A673 (cell line): ENCODE measurements around the gene E2F3. TPM values are rescaled to one million over a fixed set of nuclear protein-coding genes. Genes with fewer than 3 reads are reported as not detected.

Experiments used
- BruUV-seq: library from RNA; stranded (reverse); fragments of 400-500 nt; replicated peaks from 2 replicates; lab custom pipeline; 2021; lab: Mats Ljungman, UMichigan
- CTCF ChIA-PET: fragments of 300-600 bp; sonication (Branson Sonifier 250); formaldehyde crosslinking; loops from one replicate; lab custom pipeline; 2022; ENCODE audit warnings: antibody characterized with exemption; lab: Charles Lee
- POLR2A ChIA-PET: fragments of 300-600 bp; sonication (Branson Sonifier 250); formaldehyde crosslinking; loops from one replicate; lab custom pipeline; 2022; ENCODE audit warnings: antibody characterized with exemption; ENCODE audit not compliant: low non-redundant PET; lab: Charles Lee
- DNase-seq: peaks from one replicate; pipeline ENCODE4 v3.0.0-alpha.2; 2015; ENCODE audit warnings: low spot score
- H3K27ac ChIP-seq: fragments of 200-600 bp; sonication (generic); 2 replicates; pipeline ENCODE4 v1.5.1; 2016; ENCODE audit warnings: mixed run types, low read depth, mild to moderate bottlenecking, mixed read lengths, antibody characterized with exemption, low read length; ENCODE audit not compliant: poor library complexity, severe bottlenecking
- H3K27me3 ChIP-seq: fragments of 200-600 bp; sonication (generic); replicated peaks from 2 replicates; pipeline ENCODE4 v1.6.1; 2017; ENCODE audit warnings: mixed run types, low read depth, mild to moderate bottlenecking, mixed read lengths, antibody characterized with exemption, low read length; ENCODE audit not compliant: insufficient read depth, poor library complexity
- H3K36me3 ChIP-seq: fragments of 200-600 bp; sonication (generic); 2 replicates; pipeline ENCODE4 v1.6.1; 2016; ENCODE audit warnings: mixed run types, mild to moderate bottlenecking, mixed read lengths, antibody characterized with exemption, low read length; ENCODE audit not compliant: insufficient read depth, poor library complexity, severe bottlenecking
- H3K4me1 ChIP-seq: fragments of 200-600 bp; sonication (generic); 2 replicates; pipeline ENCODE4 v1.6.1; 2017; ENCODE audit warnings: mixed run types, mild to moderate bottlenecking, mixed read lengths, antibody characterized with exemption, low read length; ENCODE audit not compliant: insufficient read depth, poor library complexity, severe bottlenecking
- H3K4me3 ChIP-seq: fragments of 200-600 bp; sonication (generic); 2 replicates; pipeline ENCODE4 v1.5.1; 2016; ENCODE audit warnings: low read depth, mixed run types, mild to moderate bottlenecking, mixed read lengths, low read length; ENCODE audit not compliant: poor library complexity, severe bottlenecking
- H3K9me3 ChIP-seq: fragments of 200-600 bp; sonication (generic); 2 replicates; pipeline ENCODE4 v1.6.1; 2016; ENCODE audit warnings: mixed run types, low read depth, mild to moderate bottlenecking, mixed read lengths, antibody characterized with exemption, low read length; ENCODE audit not compliant: poor library complexity, severe bottlenecking
- CTCF ChIP-seq: fragments of 300-800, 200-600 bp; sonication (generic); conservative IDR thresholded peaks from 2 replicates; pipeline ENCODE4 v1.5.1; 2017; ENCODE audit warnings: low read depth, mild to moderate bottlenecking, antibody characterized with exemption, low read length, moderate library complexity, mixed read lengths
- EZH2 ChIP-seq: fragments of 200-600 bp; sonication (generic); IDR thresholded peaks from 2 replicates; pipeline ENCODE4 v1.6.1; 2017; ENCODE audit warnings: borderline replicate concordance, low read depth, mild to moderate bottlenecking, mixed read lengths, antibody characterized with exemption, low read length; ENCODE audit not compliant: poor library complexity, severe bottlenecking
- intact Hi-C: fragments of 100-400 bp; cut with micrococcal nuclease; formaldehyde crosslinking; loops from one replicate; pipeline ENCODE4 v1.10.0; 2022; ENCODE audit not compliant: unreplicated experiment
- total RNA-seq: library from RNA; stranded (reverse); gene quantifications from 2 replicates; pipeline ENCODE4 v1.2.3, GENCODE V29; 2021

E2F3 gene
- total RNA-seq, 1 experiment from 2014 or later = 42.4 TPM

- no peak for TF ChIP-seq CTCF
- no peak for TF ChIP-seq EZH2
- H3K4me3 ChIP-seq = no peak overlapping the region
- H3K4me1 ChIP-seq = no peaks in the 10 kb centered on the region
- no peaks in the 10 kb centered on the region for H3K9me3 ChIP-seq
- no peaks in the 10 kb centered on the region for H3K36me3 ChIP-seq
- no TSS peak for BruUV-seq
- H3K27me3 ChIP-seq = peaks cover 13% of the 10 kb centered on the region
- ChIA-PET POLR2A (no interaction called here), CTCF (no interaction called here)
- no peak for DNase-seq
- H3K27ac ChIP-seq = no peak overlapping the region
- intact Hi-C loops = no loop called here
Observed at GRCh38 chr6:20399518-20399917, 2.2 kb upstream of the E2F3 start.

GRCh38 chr6:20400456-20401204, 1.0 kb upstream of the E2F3 start:
- peak overlapping the region; percentile 22 for H3K27ac ChIP-seq

GRCh38 chr6:20402092-20402341, 338 bp downstream of the E2F3 start:
- Histone ChIP-seq H3K4me1 (no peaks in the 10 kb centered on the region), H3K36me3 (peaks cover 13% of the 10 kb centered on the region), H3K27ac (peak overlapping the region; percentile 96), H3K9me3 (no peaks in the 10 kb centered on the region), H3K4me3 (peak overlapping the region; percentile 96), H3K27me3 (no peaks in the 10 kb centered on the region)
- ChIA-PET POLR2A (no interaction called here), CTCF (no interaction called here)
- intact Hi-C loops = loop anchor here (10.0 kb wide), 1 partner anchor 353 kb away; no protein-coding TSS in a partner anchor
- TSS peak; percentile 27 for BruUV-seq
- TF ChIP-seq EZH2 (no peak), CTCF (no peak)
- no peak for DNase-seq

More at GRCh38 chr6:20400456-20401204, 1.0 kb upstream of the E2F3 start:
- POLR2A ChIA-PET = no interaction called here
- Histone ChIP-seq H3K4me3 (peak overlapping the region; percentile 96), H3K4me1 (no peaks in the 10 kb centered on the region), H3K36me3 (peaks cover under 1% of the 10 kb centered on the region), H3K9me3 (no peaks in the 10 kb centered on the region), H3K27me3 (peaks cover 9% of the 10 kb centered on the region)
- DNase-seq = peak; percentile 76
- intact Hi-C loops = loop anchor here (10.0 kb wide), 1 partner anchor 354 kb away; no protein-coding TSS in a partner anchor
- CTCF ChIA-PET = interaction anchor here (0.7 to 1.1 kb wide), 2 partner anchors 59 to 127 kb away, joined by 3 to 5 read pairs; no protein-coding TSS in a partner anchor
- TF ChIP-seq EZH2 (no peak), CTCF (peak; percentile 67)
- BruUV-seq = TSS peak; percentile 75
